TTC549 (cell line): ENCODE results near the gene SMAD6.
"Not testable (repeated sequence)": the region's sequence is repeated elsewhere in the genome, so short reads cannot be mapped to it uniquely, and the experiment has no call there.

Experiments
- FAIRE-seq: peaks from 2 replicates; lab custom pipeline; 2012; peaks lifted over from hg19 to GRCh38; lab: Jason Lieb, UNC

SMAD6 gene

GRCh38 chr15:66677336-66677735 is 24.7 kb upstream of the SMAD6 start:
- no peak for FAIRE-seq

DNA sequence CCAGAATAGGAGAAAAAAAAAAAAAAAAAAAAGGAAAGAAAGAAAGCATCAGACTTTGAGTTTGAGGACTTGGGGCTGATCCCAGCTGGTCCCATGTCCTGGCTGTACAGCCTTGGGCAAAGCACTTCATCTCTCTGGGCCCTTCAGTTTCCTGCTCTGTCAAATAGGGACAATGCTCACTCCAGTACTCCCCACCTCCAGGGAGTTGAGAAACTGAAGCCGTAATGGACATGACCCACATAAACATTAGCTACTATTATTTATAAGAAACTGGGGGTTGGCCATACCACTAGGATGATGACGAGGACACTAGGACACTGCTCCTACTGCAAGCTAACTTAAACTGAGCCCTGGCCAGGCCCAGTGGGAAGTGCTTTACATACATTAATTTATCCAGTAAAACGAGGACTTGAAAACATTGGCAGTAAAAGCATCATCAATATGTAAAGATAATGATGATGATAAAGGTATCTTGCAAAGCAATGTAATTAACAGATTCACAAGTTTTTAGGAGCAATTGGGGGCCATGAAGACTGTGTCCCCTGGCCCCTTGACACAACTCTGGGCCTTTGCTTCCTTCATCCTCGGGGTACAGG is 22.9 kb upstream of the SMAD6 start:
- no peak for FAIRE-seq

- FAIRE-seq, result no peak
Observed at GRCh38 chr15:66679657-66680108, 22.4 kb upstream of the SMAD6 start.

GRCh38 chr15:66680502-66680901 is 21.5 kb upstream of the SMAD6 start:
- no peak for FAIRE-seq

DNA sequence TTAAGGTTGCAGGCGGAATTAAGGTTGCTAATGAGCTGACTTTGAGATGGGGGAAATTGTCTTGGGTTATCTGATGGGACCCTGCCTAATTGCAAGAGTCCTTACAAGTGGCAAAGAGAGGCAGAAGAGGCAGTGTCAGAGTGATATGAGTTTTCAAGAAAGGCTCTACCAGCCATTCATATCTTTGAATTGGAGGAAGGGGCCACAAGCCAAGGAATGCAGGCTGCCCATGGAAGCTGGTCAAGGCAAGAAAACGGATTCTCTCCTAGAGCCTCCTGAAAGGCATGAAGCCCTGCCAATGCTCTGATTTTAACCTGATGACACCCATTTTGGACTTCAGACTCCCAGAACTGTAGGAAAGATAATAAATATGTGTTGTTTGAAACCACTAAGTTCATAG is 20.6 kb upstream of the SMAD6 start:
- FAIRE-seq, result no peak

- FAIRE-seq, result no peak
Observed at GRCh38 chr15:66682246-66682645, 19.8 kb upstream of the SMAD6 start.

GRCh38 chr15:66682865-66683264 is 19.2 kb upstream of the SMAD6 start:
- no peak for FAIRE-seq

DNA sequence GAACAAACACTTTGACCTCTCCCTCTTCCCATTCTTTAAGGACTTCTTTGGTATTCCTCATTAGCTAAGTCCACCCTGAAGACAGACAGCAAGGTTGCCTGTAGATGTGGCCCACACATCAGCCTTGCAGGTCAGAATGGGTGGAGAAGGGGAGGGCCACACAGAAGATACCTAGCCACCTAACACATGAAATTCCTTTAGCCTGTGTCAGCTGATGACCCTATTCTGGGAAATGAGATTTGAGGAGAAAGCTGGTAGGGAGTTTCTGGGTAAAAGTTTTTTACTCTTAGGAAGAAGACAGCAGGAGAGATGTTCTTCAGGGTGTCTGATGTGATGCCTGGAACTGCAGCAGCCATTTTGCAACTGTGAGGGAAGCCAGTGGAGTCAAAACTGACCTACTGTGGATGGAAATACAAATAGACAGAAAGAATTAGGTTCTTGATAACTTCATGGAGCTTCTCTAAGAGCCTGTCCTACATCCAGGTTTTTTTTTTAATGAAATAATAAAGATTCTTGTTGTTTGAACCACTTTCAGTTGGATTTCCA is 17.8 kb upstream of the SMAD6 start:
- no peak for FAIRE-seq

DNA sequence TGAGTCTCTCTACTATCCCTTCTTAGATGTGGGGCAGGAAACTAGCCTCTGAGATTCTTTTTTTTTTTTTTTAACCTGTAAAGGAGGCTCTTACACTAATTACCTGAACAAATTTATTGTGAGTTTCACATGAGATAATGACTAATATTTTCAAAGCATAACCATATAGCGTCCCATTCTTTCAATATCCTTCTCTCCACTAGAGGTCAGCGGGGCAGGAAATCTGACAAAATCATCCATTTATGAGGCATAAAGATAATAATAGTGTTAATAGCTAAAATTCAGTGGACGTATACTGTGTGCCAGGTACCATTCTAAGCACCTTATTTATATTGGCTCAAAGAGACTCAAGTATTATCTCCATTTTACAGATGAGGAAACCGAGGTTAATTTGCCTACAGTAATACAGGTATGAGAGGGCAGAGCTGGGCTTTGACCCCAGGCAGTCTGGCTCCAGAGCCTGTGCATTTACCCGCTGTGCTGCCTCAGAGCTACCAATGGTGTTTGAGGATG is 16.3 kb upstream of the SMAD6 start:
- FAIRE-seq, result no peak

GRCh38 chr15:66690912-66691311 is 11.1 kb upstream of the SMAD6 start:
- not testable (repeated sequence) for FAIRE-seq

- FAIRE-seq, result no peak
Observed at GRCh38 chr15:66691727-66692126, 10.3 kb upstream of the SMAD6 start.

DNA sequence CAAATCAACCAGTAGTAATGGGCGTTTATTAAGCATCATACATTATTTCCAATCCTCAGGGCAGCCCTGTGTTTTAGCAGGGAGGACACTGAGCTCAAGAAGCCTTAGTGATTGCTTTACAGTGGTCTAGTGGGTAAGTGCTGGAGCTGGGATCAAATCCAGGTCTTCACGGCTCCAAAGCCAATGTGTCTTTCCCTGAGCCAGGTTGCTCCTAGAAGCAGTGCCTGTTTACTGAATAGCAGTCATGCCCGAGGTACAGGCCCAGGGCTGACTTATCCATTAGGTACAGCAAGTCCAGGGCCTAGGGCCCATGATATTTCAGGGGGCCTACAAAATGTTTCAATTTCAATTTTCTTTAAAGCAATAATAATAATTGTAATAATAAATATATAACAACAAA is 9.6 kb upstream of the SMAD6 start:
- FAIRE-seq, result no peak

DNA sequence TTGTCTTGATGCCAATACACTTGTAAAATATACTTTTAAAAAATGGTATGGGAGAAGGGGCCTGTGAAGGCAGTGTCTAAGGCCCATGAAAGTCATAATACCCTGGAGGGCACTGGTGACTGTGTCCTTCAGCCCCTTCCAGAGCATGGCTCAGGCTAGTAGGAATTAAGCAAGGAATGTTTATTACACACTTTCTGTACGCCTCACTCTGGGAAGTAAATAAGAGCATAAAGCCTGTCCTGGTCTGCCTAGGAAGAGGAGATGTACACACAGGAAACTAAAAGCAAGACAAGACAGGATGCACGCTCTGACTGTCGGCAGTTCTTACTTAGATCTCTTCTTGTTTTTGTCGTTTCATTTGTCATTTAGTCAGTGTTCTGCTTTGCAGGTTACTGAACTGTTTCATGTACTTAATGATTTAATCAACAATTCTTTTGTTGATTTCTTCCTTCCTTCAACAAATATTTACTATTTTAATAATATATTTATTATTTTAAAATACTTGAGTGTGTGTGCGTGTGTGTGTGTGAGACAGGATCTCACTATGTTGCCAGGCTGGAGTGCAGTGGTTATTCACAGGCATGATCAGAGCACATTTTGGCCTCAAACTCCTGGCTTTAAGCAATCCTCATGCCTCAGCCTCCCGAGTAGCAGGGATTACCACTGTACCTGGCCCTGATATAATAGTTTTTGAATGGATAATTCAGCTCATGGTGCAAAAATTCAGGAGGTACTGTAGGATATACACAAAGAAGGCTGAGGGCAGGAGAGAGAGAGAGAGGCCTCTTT is 9.0 kb upstream of the SMAD6 start:
- no peak for FAIRE-seq

GRCh38 chr15:66696770-66697169 is 5.3 kb upstream of the SMAD6 start:
- no peak for FAIRE-seq

GRCh38 chr15:66698318-66698961 is 3.6 kb upstream of the SMAD6 start:
- FAIRE-seq, result no peak

- FAIRE-seq, result no peak
Observed at GRCh38 chr15:66698971-66699370, 3.1 kb upstream of the SMAD6 start.

DNA sequence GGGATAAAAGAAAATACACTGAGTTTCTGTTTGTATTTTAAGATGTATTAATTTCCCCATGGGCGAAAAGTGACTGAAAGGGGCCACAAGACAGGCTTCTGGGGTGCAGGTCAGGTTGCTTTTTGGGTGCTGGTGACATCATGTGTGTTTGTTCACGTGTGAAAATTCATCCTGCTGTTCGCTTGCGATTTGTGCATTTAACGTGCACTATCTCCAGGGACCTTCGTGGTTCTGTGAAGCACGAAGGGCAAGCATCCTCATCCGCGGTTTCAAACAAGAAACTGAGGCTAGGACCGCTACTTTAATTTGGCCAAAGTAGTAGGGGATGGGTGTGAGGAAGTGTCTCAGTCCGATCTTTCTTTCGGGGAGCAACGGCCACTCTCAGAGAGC is 1.6 kb upstream of the SMAD6 start:
- no peak for FAIRE-seq

DNA sequence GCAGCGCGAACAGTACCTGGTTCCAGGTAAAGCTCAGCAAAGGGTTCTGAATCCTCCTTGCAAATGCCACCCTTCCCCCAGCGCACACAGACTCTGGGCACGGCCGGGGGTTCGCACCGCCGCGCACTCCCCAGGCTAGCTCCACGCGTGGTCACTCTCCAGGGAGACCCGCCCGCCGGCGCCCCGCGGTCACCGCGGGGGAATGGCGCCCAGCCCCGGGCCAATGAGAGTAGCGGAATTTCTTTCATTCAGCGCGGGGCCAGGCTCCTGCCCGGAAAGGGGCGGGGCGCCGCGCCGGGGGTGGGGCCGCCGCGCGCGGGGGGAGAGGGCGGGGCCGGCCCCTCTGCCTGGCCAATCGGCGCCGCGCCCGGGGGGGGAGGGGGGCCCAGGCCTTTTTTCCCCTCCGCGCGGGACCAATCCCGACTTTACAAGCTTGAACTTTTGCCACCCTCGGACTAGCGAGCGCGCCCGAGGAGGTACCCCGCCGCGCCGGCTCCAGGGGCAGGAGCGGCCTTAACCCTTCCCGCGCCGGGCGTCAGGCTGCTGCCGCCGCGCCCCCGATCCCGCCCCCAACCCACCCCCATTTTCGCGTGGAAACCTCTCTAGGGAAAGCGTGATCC is 1.1 kb upstream of the SMAD6 start:
- no peak for FAIRE-seq

DNA sequence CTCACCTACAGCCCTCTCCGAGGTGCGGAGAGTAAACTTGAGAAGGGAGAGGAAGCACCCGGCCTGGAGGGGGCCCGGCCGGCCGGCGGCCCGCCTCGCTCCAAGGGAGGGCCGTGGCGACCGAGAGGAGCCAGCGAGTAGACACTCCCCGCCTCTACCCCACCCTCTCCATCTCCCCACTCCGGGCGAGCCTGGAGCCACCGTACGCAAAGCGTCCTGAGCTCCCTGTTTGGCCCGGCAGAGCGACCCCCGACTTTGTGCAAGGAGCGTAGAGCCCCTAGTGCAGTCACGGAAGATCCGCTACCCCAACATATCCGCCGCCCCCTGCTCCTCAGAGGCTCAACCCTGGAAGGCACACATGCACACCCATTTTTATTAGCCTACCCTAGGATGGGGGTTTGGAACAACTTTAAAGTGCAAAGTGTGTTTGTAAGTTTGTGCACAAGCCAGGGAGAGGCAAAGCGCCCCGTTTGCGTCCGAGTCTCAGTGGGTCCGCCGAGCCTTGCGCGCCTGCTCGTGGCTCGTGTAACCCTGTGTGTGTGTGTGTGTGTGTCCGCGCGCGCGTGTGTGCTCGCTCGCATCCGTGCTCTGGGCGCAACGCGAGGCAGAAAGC is 508 bp upstream of the SMAD6 start:
- FAIRE-seq, result no peak

- no peak for FAIRE-seq
Observed at GRCh38 chr15:66702787-66703539, 927 bp downstream of the SMAD6 start.

DNA sequence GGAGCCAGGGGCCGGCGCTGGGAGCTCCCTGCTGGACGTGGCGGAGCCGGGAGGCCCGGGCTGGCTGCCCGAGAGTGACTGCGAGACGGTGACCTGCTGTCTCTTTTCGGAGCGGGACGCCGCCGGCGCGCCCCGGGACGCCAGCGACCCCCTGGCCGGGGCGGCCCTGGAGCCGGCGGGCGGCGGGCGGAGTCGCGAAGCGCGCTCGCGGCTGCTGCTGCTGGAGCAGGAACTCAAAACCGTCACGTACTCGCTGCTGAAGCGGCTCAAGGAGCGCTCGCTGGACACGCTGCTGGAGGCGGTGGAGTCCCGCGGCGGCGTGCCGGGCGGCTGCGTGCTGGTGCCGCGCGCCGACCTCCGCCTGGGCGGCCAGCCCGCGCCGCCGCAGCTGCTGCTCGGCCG is 1.5 kb downstream of the SMAD6 start:
- FAIRE-seq, result no peak
